Skin epidermis (tissue), 12 donors: ENCODE results near the gene PPP3CA.

Experiments
- H3K27ac ChIP-seq, 21 experiments: fragments of 200-600 bp; sonication (generic) in 11 of 21; one replicate each; pipeline ENCODE4 v1.5.0; 2020; ENCODE audit warnings: mild to moderate bottlenecking in 3 of 21, inconsistent platforms in 2 of 21, moderate library complexity in 2 of 21
- H3K4me3 ChIP-seq, 7 experiments: fragments of 200-600 bp; sonication (generic) in 2 of 7; one replicate each; pipeline ENCODE4 v1.5.0; 2020; ENCODE audit warnings: inconsistent platforms in 2 of 7, mild to moderate bottlenecking in 2 of 7, moderate library complexity in 1 of 7

Gene PPP3CA

GRCh38 chr4:101083131-101083530 is 264.2 kb downstream of the PPP3CA start:
- no peak overlapping the region for H3K27ac ChIP-seq
- H3K4me3 ChIP-seq = no peak overlapping the region

- Histone ChIP-seq H3K27ac (no peak overlapping the region), H3K4me3 (no peak overlapping the region)
Measured at GRCh38 chr4:101081695-101082369, 265.5 kb downstream of the PPP3CA start.

- H3K27ac ChIP-seq = no peak overlapping the region
- H3K4me3 ChIP-seq = no peak overlapping the region
Measured at GRCh38 chr4:101081166-101081565, 266.2 kb downstream of the PPP3CA start.

- no peak overlapping the region for H3K4me3 ChIP-seq
- no peak overlapping the region for H3K27ac ChIP-seq
Measured at GRCh38 chr4:101078950-101079349, 268.4 kb downstream of the PPP3CA start.

- no peak overlapping the region for H3K27ac ChIP-seq
- no peak overlapping the region for H3K4me3 ChIP-seq
Measured at GRCh38 chr4:101076032-101076431, 271.3 kb downstream of the PPP3CA start.

GRCh38 chr4:101075536-101075935 is 271.8 kb downstream of the PPP3CA start:
- H3K4me3 ChIP-seq = no peak overlapping the region
- no peak overlapping the region for H3K27ac ChIP-seq

GRCh38 chr4:101074326-101074725 is 273.0 kb downstream of the PPP3CA start:
- Histone ChIP-seq H3K4me3 (no peak overlapping the region), H3K27ac (no peak overlapping the region)

- Histone ChIP-seq H3K4me3 (no peak overlapping the region), H3K27ac (no peak overlapping the region)
Measured at GRCh38 chr4:101071241-101071640, 276.1 kb downstream of the PPP3CA start.

GRCh38 chr4:101068115-101068514 is 279.2 kb downstream of the PPP3CA start:
- no peak overlapping the region for H3K4me3 ChIP-seq
- H3K27ac ChIP-seq = no peak overlapping the region

- Histone ChIP-seq H3K4me3 (no peak overlapping the region), H3K27ac (no peak overlapping the region)
Measured at GRCh38 chr4:101067383-101067782, 279.9 kb downstream of the PPP3CA start.

GRCh38 chr4:101066626-101067170 is 280.6 kb downstream of the PPP3CA start:
- no peak overlapping the region for H3K27ac ChIP-seq
- no peak overlapping the region for H3K4me3 ChIP-seq

GRCh38 chr4:101065935-101066485 is 281.3 kb downstream of the PPP3CA start:
- Histone ChIP-seq H3K4me3 (no peak overlapping the region), H3K27ac (no peak overlapping the region)

GRCh38 chr4:101065346-101065745 is 282.0 kb downstream of the PPP3CA start:
- no peak overlapping the region for H3K27ac ChIP-seq

GRCh38 chr4:101064541-101065180 is 282.7 kb downstream of the PPP3CA start:
- no peak overlapping the region for H3K27ac ChIP-seq
- no peak overlapping the region for H3K4me3 ChIP-seq

More at GRCh38 chr4:101065346-101065745, 282.0 kb downstream of the PPP3CA start:
- H3K4me3 ChIP-seq = no peak overlapping the region

GRCh38 chr4:101055392-101055791 is 291.9 kb downstream of the PPP3CA start:
- Histone ChIP-seq H3K27ac (no peak overlapping the region), H3K4me3 (no peak overlapping the region)

GRCh38 chr4:101050837-101051205 is 296.5 kb downstream of the PPP3CA start:
- Histone ChIP-seq H3K4me3 (no peak overlapping the region), H3K27ac (no peak overlapping the region)

- H3K4me3 ChIP-seq = no peak overlapping the region
Measured at GRCh38 chr4:101050088-101050836, 297.1 kb downstream of the PPP3CA start.

GRCh38 chr4:101049549-101050001 is 297.8 kb downstream of the PPP3CA start:
- no peak overlapping the region for H3K27ac ChIP-seq
- H3K4me3 ChIP-seq = no peak overlapping the region

More at GRCh38 chr4:101050088-101050836, 297.1 kb downstream of the PPP3CA start:
- no peak overlapping the region for H3K27ac ChIP-seq

GRCh38 chr4:101044766-101045165 is 302.6 kb downstream of the PPP3CA start:
- Histone ChIP-seq H3K4me3 (no peak overlapping the region), H3K27ac (no peak overlapping the region)

- no peak overlapping the region for H3K27ac ChIP-seq
Measured at GRCh38 chr4:101042847-101043246, 304.5 kb downstream of the PPP3CA start.

More at GRCh38 chr4:101042847-101043246, 304.5 kb downstream of the PPP3CA start:
- no peak overlapping the region for H3K4me3 ChIP-seq
